ENCODE data around the gene TOE1. TPM values are rescaled to one million over a fixed set of nuclear protein-coding genes. Genes with fewer than 3 reads are reported as not detected.
A peak's percentile ranks its signal among the peaks of the same experiment; 100 is the strongest.
"Not testable (repeated sequence)": the region's sequence is repeated elsewhere in the genome, so short reads cannot be mapped to it uniquely, and the experiment has no call there.

TOE1 gene
- polyA plus RNA-seq (2013, experiment 1 of 2; ENCODE audit: insufficient read length) = 9.8 TPM
- polyA plus RNA-seq (2013, experiment 2 of 2; ENCODE audit: insufficient read length) = 2.5 TPM

DNA sequence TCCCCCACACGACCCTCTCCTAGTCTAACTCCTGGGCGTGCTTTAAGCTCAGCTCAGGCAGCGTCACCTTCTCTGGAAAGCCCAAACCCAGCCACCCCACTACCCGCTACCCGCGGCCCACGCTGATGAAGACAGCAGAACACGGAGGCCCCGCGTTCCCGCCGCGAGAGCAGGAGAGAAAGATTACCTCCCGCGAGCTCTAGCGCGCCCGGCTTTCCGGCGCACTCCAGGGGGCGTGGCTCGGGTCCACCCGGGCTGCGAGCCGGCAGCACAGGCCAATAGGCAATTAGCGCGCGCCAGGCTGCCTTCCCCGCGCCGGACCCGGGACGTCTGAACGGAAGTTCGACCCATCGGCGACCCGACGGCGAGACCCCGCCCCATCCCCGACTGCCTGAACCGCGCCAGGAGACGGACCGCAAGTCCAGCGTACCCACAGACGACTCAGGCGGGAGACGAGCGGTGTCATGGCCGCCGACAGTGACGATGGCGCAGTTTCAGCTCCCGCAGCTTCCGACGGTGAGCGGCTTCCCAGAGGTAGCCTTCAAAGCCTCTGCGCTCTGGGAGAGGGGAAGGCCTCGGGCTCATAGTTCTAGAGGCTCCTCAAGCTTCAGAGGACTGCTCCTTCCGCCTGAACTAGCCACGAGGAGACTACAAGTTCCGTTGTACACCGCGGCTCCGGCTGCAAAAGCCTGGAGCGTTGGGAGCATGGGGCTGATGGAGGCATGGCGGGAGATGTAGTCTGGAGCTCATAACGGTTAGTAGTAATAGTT, at the start of gene TOE1, which contains the start of gene MUTYH:
Gene TOE1 (plus strand): TSS at position 382 of the 770 bp plus-strand sequence. CDS start 83 bp downstream, at position 465.
Gene MUTYH (minus strand): TSS at position 652 of the 770 bp plus-strand sequence. CDS start 5,935 bp downstream, outside the sequence.
- peak; percentile 93 for DNase-seq

DNA sequence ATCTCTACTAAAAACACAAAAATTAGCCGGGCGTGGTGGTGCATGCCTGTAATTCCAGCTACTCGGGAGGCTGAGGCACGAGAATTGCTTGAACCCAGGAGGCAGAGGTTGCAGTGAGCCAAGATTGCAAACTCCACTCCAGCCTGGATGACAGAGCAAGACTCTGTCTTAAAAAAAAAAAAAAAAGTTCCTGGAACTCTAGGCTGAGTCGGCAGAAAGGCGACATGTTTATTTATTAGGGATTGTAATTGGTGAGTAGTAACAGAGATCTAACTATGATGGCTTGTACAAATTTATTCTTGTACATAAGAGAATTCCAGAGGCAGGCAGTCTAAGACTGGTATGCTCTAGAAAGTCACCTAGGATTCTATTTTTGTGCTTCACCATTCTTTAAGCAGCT, 49.0 kb upstream of the TOE1 start:
- not testable (repeated sequence) for DNase-seq

- no peak for DNase-seq
Observed at GRCh38 chr1:45291716-45292115, 48.3 kb upstream of the TOE1 start.

- DNase-seq = no peak
Observed at GRCh38 chr1:45297666-45298356, 42.2 kb upstream of the TOE1 start.

- DNase-seq = no peak
Observed at GRCh38 chr1:45299296-45299695, 40.7 kb upstream of the TOE1 start.

- DNase-seq = peak; percentile 70
Observed at GRCh38 chr1:45299981-45300668, 39.8 kb upstream of the TOE1 start.

DNA sequence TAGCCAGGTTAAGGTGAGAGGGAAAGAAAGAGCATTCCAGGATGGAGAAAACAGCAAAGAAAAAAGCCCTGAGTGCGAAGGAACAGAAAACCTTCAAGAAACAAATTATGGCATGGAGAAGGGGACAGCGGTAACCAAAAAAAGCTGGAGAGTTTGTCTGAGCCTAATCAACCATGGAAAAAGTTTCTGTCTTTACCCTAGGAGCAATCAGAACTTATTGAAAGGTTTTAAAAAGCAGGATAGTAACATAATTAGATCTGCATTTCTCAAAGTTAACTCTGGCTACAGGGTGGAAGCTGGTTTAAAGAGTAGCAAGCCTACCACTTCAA, 39.3 kb upstream of the TOE1 start:
- DNase-seq = no peak

GRCh38 chr1:45302505-45303150, 37.3 kb upstream of the TOE1 start:
- no peak for DNase-seq

DNA sequence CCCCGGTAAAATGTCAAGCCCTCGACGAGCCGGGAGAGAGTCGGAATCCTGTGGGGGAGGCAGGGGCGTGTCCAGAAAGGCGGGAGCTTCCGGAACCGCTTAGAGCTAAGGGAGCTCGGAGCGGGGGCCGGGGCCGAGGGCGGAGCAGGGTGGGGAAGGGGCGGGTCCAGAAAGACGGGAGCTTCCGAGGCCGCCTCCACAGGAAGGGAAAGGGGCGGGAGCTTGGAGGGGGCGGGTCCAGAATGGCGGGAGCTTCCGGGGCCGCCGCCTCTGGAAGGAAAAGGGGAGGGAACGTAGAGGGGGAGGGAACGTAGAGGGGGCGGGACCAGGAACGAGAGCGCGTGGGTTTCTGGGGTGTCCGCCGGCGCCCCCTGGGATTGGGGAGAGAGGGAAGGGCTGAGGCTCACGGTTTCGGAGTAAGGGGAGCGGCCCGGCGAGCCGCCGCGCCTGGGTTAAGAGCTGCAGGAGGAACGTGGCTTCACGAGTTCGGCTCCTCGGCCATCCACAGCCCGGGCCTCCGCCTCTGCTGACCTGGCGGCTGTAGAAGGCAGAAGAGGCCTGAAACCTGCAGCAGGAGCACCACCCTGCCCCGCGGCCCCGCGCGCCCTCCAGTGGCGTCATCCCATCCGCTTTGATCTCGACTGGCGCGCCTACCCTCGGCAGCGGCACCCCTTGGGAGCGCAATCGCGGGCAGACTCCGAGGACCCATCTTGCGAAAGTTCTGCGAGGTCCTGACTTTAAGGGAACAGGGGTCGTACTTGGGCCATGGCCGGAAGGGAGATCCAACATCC, 36.3 kb upstream of the TOE1 start:
- DNase-seq = peak; percentile 98

GRCh38 chr1:45304311-45305081, 35.5 kb upstream of the TOE1 start:
- DNase-seq = peak; percentile 7

GRCh38 chr1:45305231-45305630, 34.7 kb upstream of the TOE1 start:
- DNase-seq = no peak

GRCh38 chr1:45306319-45306718, 33.7 kb upstream of the TOE1 start:
- peak; percentile 25 for DNase-seq

DNA sequence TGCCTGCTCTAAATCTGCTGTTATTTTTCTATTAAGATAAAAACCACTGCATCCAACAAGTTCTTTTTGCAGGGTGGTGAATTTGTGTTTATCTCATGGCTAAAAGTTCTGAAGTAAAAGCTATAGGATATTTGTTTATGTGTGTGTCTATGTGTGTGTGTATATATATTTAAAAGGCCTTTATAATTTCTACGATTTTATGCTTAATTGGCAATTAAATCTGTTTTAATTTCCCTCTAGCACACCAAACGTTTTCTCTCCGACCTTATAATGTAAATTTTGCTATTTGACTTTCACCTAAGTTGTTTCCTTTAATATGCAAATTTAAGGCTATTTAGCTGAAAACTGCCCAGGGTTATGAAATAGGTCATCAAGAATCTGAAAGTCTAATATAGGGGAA, 33.1 kb upstream of the TOE1 start:
- no peak for DNase-seq

- DNase-seq = no peak
Observed at GRCh38 chr1:45314266-45314665, 25.7 kb upstream of the TOE1 start.

DNA sequence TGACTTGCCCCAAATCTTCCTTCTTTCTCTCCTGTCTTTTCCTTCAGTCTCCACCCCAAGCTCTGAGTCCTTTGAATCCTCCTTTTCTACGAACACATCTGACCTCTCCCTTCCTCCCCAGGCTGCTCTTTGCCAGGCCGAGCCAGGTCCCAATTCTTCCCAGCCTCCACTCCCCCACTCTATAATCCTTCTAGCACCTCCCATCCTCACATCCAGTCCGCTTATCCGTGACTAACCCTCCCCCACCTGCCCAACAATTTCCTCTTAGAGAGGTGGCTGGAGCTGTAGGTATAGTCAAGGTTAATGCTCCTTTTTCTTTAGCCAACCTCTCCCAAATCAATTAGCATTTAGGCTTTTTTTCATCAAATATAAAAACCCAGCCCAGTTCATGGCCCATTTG, 22.8 kb upstream of the TOE1 start:
- no peak for DNase-seq

DNA sequence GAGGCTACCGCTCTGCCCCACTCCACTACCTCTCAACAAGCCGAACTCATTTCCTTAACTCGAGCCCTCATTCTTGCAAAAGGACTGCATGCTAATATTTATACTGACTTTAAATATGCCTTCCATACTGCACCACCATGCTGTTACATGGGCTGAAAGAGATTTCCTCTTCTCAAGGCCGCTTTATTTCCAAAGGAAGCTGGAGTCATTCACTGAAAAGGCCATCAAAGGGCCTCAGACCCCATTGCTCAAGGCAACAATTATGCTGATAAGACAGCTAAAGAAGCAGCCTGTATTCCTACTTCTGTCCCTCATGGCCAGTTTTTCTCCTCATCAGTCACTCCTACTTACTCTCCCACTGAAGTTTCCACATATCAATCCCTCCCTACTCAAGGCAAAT, 20.2 kb upstream of the TOE1 start:
- DNase-seq = no peak

- DNase-seq = no peak
Observed at GRCh38 chr1:45321444-45321843, 18.5 kb upstream of the TOE1 start.

- DNase-seq = peak; percentile 8
Observed at GRCh38 chr1:45322486-45323040, 17.4 kb upstream of the TOE1 start.

- peak; percentile 9 for DNase-seq
Observed at GRCh38 chr1:45325851-45326506, 14.0 kb upstream of the TOE1 start.

Measured in fibroblast of skin of back (primary cell).